Skeletal muscle cell (primary cell): ENCODE results near the gene NR2F1-AS1.
A peak's percentile ranks its signal among the peaks of the same experiment; 100 is the strongest.
"Not testable (repeated sequence)": the region's sequence is repeated elsewhere in the genome, so short reads cannot be mapped to it uniquely, and the experiment has no call there.

Experiments
- DNase-seq: peaks from one replicate; pipeline ENCODE4 v3.0.0-alpha.2; 2010; ENCODE audit warnings: low read depth
- H3K4me3 ChIP-seq: 2 replicates; pipeline ENCODE4 v1.5.1; 2011; ENCODE audit warnings: low read depth, mild to moderate bottlenecking, control low read depth, low read length, moderate library complexity

The NR2F1-AS1 gene

DNA sequence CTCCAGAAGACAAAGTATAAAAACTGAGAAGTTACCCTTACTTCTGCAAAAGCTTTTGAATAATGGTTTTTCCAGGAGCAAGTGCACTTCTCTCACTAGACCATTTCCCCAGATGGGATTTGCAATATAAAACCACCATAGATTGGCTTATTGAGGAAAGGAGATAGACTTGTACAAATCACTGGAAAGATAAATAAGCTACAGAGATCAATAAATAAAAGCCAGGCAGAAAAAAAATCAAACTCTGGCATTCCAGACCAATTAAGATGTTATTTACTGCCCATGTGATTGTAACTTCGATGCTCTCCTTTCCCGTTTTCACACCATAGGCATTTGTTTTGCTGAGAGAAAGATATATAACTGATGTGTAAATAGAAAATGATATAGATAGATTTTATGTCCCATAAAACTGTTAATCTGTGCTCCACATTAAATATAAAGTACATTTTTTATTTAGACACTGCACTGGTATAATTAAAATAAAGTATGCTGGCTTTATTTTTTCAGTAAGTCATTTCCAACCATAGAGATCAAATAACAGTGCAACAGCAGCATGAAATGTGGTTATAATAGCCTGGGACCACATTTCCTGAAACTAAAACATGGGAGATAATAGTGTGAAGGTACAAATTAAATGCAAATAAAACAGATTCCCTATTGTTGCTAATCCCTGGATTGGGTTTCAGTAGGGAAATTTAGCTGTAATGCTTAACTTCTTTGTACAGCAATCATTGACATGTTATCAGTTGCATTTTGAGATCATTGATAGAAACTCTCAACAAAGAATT is 177.7 kb downstream of the NR2F1-AS1 start:
- no peak for DNase-seq
- H3K4me3 ChIP-seq: no peak overlapping the region

DNA sequence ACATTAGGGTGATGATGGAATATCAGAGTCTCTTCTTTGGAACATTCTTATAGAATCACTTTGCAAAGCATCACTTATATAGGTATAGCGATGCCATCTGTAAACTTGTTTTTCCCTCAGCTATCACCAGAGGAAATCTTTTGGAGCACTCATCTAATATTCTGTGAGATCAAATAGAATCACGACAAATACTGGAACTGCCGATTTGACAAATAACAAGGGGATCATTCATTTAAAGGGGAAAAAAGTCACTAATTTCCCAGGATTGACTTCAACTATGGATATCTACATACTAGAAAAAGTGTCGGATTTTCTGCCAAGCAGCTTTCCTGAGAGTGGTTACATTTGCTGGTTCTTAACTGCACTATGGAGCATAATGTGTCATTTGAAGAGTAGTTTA is 178.6 kb downstream of the NR2F1-AS1 start:
- no peak for DNase-seq
- H3K4me3 ChIP-seq: no peak overlapping the region

DNA sequence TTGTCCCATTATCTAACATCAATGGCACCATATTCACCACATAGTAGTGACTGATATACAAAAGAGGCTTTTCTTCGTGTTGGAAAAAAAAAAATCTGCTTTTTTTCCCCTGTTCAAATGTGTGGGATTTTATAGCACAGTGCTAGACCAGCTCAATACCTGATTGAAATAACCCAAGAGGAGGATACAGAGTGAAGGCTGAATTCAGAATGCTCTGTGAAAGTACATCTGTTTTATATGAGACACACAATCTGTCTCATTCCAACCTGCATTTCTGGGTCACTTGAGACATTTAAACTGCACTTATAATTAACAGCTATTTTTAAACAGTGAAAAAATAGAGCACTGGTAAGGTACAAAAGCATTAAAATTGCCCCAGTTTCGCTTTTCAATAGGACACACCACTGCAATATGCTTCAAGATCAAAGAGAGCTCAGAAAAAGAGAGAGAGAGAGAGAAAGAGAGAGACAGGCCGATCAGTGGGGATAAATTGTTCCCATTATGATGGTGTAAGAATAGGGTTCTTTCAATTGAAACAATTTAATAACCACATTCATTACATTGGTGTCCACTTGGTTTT is 179.3 kb downstream of the NR2F1-AS1 start:
- no peak overlapping the region for H3K4me3 ChIP-seq
- no peak for DNase-seq

DNA sequence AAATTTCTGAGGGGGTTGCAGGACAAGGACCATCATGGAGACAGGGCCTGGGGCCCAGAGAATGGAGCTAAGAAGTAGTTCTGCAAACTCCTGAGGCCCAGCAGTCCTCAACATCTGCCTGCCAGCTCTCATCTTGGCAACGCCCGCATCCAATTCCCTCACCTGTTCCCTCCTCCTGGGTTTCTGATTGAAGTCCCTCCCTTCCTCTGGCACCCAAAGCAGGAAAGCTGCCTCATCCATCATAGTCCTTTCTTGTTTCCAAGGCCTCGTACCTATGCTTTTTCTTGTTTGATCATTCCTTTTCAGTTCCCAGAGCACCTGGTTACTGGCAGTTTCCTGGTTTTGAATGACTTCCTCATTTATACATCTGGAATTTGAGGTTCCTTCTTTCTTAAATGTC is 181.3 kb downstream of the NR2F1-AS1 start:
- no peak overlapping the region for H3K4me3 ChIP-seq
- no peak for DNase-seq

DNA sequence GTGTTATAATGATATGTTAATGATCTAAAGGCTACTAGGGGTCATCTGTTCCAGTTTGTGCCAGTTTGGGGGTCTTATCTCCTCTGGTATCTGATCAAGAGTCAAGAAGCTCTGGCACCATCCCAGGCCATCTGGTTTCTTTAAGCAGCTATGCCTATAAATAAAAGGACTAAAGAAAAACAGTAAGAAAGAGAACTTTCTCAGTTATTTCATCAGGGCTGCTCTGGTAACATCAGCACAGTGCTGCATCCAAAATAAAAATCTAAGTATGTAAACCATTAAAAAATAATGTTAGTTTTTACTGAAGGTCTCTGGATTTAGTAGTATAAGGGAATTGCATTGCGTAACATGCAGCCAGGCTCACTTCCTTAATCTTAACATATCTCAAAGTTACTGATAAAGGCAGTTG is 185.0 kb downstream of the NR2F1-AS1 start:
- no peak for DNase-seq
- H3K4me3 ChIP-seq: no peak overlapping the region

GRCh38 chr5:93395010-93395409 is 186.0 kb downstream of the NR2F1-AS1 start:
- DNase-seq: no peak
- H3K4me3 ChIP-seq: no peak overlapping the region

- no peak overlapping the region for H3K4me3 ChIP-seq
- no peak for DNase-seq
These were observed 186.7 kb downstream of the NR2F1-AS1 start for GRCh38 chr5:93394301-93394700.

DNA sequence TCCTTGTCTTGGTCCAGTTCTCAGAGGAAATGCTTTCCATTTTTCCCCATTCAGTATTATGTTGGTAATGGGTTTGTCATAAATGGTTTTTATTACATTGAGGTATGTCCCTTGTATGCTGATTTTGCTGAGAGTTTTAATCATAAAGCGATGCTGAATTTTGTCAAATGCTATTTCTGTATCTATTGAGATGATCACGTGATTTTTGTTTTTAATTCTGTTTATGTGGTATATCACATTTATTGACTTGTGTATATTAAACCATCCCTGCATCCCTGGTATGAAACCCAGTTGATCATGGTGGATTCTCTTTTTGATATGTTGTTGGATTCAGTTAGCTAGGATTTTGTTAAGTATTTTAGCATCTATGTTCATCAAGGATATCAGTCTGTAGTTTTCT is 189.8 kb downstream of the NR2F1-AS1 start:
- DNase-seq, H3K4me3 ChIP-seq: not testable (repeated sequence)

- no peak overlapping the region for H3K4me3 ChIP-seq
- DNase-seq: peak; percentile 37
These were observed 195.4 kb downstream of the NR2F1-AS1 start for GRCh38 chr5:93385655-93386054.

GRCh38 chr5:93384995-93385394 is 196.0 kb downstream of the NR2F1-AS1 start:
- DNase-seq: no peak
- no peak overlapping the region for H3K4me3 ChIP-seq

- no peak overlapping the region for H3K4me3 ChIP-seq
- no peak for DNase-seq
These were observed 197.0 kb downstream of the NR2F1-AS1 start for GRCh38 chr5:93384026-93384425.

- no peak overlapping the region for H3K4me3 ChIP-seq
- DNase-seq: no peak
These were observed 198.7 kb downstream of the NR2F1-AS1 start for GRCh38 chr5:93382188-93382825.

- peak; percentile 7 for DNase-seq
- no peak overlapping the region for H3K4me3 ChIP-seq
These were observed 200.0 kb downstream of the NR2F1-AS1 start for GRCh38 chr5:93381057-93381456.

DNA sequence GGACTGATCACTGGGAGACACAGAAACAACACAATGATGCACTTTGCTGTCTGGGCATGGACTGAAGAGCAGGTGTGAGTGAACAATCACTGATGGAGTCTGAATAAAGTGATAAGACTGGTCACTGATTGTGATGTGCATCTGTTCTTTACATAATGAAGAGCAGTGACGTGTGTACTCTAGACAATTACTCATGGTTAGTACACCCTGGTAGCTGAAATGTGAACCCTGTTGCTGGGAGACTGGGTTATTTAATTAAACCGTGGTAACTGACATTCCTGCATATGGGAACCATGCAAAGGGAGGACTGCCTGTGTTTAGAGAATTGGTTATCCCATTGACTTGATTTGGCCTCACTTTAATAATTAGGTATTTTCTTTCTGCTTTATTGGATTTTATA is 202.9 kb downstream of the NR2F1-AS1 start:
- H3K4me3 ChIP-seq: no peak overlapping the region
- DNase-seq: peak; percentile 59

GRCh38 chr5:93371893-93372292 is 209.1 kb downstream of the NR2F1-AS1 start:
- DNase-seq: no peak
- H3K4me3 ChIP-seq: no peak overlapping the region

DNA sequence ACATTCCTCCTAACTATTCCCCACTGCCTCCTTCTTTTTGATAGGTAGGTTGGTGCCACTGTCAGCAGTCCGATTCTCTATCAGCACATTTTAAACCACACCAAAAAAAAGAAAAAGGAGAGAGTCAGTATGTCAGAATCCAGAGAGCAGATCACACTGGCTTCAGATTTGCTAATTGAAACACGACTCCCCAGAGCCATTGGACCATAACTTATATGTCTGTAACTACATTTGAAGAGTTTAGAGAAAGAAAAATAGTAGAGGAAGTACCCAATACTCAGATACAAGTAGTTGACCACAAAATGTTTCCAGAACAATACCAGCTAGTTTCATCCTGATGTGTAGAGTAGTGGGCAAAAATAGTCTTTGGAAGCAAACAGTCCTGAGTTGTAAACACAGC is 216.6 kb downstream of the NR2F1-AS1 start:
- DNase-seq: no peak

DNA sequence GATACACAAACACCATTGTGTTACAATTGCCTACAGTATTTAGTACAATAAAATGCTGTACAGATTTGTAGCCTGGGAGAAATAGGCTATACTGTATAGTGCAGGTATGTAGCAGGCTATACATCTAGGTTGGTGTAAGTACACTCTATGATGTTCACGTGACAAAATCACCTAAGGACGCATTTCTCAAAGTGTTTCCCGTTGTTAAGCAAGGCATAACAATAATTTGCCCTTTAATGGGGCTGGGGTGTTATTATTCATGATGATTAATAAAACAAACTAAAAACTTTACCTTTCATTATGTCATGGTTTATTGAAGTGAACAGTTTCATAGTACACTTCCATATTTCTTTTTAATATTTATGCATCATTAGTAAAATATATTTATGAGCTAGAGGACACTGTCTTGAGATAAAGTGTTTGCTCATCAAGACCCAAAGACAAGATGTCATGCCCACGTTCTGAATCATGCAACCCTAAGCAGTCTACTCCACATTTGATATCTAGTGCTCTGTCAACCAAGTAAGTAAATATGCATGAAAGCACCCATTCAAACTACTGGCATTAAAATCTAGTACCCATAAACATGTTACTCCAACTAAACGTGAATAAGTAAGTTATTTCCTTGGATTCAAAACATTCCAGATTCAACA is 220.5 kb downstream of the NR2F1-AS1 start:
- H3K4me3 ChIP-seq: no peak overlapping the region
- no peak for DNase-seq

More for the DNA sequence above, 216.6 kb downstream of the NR2F1-AS1 start:
- H3K4me3 ChIP-seq: no peak overlapping the region

GRCh38 chr5:93359960-93360305 is 221.1 kb downstream of the NR2F1-AS1 start:
- no peak for DNase-seq
- H3K4me3 ChIP-seq: no peak overlapping the region
